ENCODE measurements around the gene MYL7. TPM values are rescaled to one million over a fixed set of nuclear protein-coding genes. Genes with fewer than 3 reads are reported as not detected.

The MYL7 gene
- total and polyA plus RNA-seq, 2 of the 13 experiments (the other 11 are each of a cell fraction or from before 2014, with no cell fraction given): 1.8 TPM; not detected in 1

GRCh38 chr7:44131173-44132029 lies 9.7 kb downstream of the MYL7 start (continued):
- TF ChIP-seq REST (IDR thresholded peaks at IDR 0.05; ENCODE audit: borderline replicate concordance in 1 of 2, low read depth in 1 of 2, low read length in 2 of 2) (no peak), KAT8 (CRISPR knock-in tag; IDR thresholded peaks at IDR 0.05) (peak; percentile 61), NONO (IDR thresholded peaks at IDR 0.05) (no peak), NONO (CRISPR knock-in tag; conservative IDR thresholded peaks at IDR 0.05) (peak; percentile 55), GTF2F1 (IDR thresholded peaks at IDR 0.05; ENCODE audit: low read length) (no peak), ZMYM2 (CRISPR knock-in tag; IDR thresholded peaks at IDR 0.05) (peak; percentile 54; the same call in 1 of the 2 replicates), ZNF549 (CRISPR knock-in tag; IDR thresholded peaks at IDR 0.05) (peak; percentile 99), TEAD3 (CRISPR knock-in tag; optimal IDR thresholded peaks at IDR 0.05; ENCODE audit: borderline replicate concordance) (peak; percentile 81), ZNF691 (CRISPR knock-in tag; IDR thresholded peaks at IDR 0.05; ENCODE audit: borderline replicate concordance, low read depth) (0 out of 2 replicates have a peak, but pooled peaks have one; percentile 46), ZNF275 (CRISPR knock-in tag; IDR thresholded peaks at IDR 0.05; ENCODE audit: borderline replicate concordance) (no peak), PAX8 (CRISPR knock-in tag; IDR thresholded peaks at IDR 0.05; ENCODE audit: borderline replicate concordance) (no peak), THAP11 (CRISPR knock-in tag; IDR thresholded peaks at IDR 0.05) (peak; percentile 38; the same call in 1 of the 2 replicates), NFIB (CRISPR knock-in tag; IDR thresholded peaks at IDR 0.05; ENCODE audit: borderline replicate concordance) (0 out of 2 replicates have a peak, but pooled peaks have one; percentile 30), ARNT (IDR thresholded peaks at IDR 0.05) (no peak), ZNF138 (CRISPR knock-in tag; IDR thresholded peaks at IDR 0.05; ENCODE audit: low read depth) (no peak; the same call in 1 of the 2 replicates), NFAT5 (CRISPR knock-in tag; IDR thresholded peaks at IDR 0.05) (no peak), ZNF564 (CRISPR knock-in tag; IDR thresholded peaks at IDR 0.05) (no peak), ZNF431 (CRISPR knock-in tag; IDR thresholded peaks at IDR 0.05; ENCODE audit: borderline replicate concordance, low read depth) (no peak)
